Measurements from ENCODE around the gene ZBTB37.
"Not testable (repeated sequence)": the region's sequence is repeated elsewhere in the genome, so short reads cannot be mapped to it uniquely, and the experiment has no call there.

ZBTB37 gene

DNA sequence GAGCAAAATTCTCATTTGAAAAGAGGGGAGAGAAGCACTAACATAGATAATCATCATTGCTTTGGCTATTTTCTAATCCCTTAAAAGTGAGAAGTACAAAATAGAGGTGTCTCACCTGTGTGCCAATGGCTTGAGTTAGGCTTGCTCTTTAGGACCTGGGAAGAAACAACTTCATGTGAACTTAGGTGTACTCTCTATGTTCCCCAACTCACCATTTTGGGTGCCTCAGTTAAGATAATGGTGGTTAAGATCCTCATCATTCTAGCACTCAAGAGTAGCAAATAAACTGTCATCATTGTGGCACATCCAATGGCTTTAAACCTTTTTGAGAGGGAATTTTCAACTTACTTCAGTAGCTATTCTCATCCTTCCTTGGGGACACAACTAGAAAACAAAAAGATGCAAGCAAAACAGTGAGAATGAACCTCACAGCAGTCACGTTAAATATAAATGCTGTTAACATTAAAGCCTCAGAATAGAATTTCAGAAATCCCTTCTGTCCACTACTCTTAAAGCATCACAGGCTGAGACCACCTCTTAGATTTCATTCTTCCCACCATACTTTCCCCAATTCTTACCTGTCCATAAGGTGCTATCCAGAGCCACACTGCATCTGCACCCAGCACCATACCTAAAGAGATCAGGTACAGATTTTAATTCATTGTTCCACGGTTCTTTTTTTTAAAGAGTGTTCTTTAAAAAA is 1.6 kb upstream of the ZBTB37 start:
- DNase-seq = no peak

DNA sequence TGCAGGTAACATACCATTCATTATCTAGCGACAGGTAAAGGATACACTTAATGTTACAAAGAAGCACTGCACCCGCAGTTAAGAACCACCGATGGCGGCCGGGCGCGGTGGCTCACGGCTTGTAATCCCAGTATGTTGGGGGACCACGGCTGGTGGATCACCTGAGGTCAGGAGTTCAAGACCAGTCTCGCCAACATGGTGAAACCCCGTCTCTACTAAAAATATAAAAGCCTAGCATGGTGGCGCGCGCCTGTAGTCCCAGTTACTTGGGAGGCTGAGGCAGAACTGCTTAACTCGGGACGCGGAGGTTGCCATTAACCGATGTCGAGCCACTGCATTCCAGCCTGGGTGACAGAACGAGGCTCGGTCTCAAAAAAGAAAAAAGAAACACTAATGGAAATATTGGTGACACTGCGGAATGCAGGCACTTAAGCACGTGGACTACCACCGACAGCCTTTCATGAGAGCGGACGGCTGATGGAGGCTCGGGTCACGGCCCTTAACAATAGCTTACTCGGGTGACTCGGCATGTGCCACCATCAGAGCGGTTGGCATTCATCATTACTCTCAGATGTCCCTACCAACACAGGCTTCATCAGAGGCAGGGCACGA is 933 bp upstream of the ZBTB37 start:
- DNase-seq = no peak

DNA sequence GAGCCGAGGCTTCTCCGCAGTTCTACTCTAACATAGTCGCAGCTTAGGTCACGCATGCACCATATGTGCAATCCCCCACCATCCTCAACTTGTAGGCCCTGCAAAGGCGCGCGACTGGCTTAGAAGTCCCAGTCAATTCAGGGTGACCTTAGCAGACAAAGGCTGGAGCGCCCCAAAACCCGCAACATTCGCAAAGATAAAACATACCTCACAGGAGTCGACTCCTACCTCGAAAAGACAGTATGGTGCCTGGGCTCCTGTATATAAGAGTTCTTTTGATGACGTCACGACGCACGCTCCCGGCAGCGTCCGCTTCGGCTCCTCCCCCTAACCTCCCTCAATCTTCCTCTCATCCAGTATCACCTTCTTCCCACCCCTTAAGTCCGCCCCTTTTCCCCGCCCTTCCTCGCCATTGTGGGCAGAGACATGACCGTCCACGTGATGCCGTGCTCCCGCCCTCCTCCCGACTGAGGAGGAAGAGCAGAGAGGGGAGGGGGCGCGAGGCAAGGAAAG is 371 bp upstream of the ZBTB37 start, which contains the start of gene GAS5:
GAS5 (minus strand) TSS at position 237 of the 513 bp plus-strand sequence.
- DNase-seq = peak; percentile 97

DNA sequence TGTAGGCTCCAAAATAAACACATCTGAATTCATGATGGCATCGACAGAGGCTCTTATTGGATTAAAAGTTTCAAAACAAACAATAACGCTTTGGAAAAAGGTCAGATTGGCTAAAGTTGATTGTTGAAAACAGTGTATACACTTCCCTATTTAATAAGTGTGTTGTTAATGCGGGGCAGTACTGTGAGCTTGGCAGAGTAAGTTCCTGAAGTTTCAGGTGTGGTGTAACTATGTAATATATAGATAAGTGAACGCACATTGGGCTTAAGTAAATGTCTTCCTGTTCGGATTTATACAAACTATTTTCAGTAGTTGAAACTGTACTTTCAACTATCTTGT is 810 bp downstream of the ZBTB37 start:
- no peak for DNase-seq

DNA sequence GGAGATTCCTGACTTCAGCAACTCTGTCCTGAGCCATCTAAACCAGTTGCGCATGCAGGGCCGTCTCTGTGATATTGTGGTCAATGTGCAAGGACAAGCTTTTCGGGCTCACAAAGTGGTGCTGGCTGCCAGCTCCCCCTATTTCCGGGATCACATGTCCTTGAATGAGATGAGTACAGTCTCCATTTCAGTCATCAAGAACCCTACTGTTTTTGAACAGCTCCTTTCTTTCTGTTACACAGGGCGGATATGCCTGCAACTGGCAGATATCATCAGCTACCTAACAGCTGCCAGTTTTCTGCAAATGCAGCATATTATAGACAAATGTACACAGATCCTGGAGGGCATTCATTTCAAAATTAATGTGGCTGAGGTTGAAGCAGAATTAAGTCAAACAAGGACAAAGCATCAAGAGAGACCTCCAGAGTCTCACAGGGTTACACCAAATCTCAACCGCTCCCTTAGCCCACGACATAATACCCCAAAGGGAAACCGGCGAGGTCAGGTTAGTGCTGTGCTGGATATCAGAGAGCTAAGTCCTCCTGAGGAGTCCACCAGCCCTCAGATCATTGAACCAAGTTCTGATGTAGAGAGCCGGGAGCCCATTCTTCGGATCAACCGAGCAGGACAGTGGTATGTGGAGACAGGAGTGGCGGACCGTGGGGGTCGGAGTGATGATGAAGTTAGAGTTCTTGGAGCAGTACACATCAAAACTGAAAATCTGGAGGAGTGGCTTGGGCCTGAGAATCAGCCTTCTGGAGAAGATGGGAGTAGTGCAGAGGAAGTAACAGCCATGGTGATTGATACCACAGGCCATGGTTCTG is 2.3 kb downstream of the ZBTB37 start:
- DNase-seq = no peak

DNA sequence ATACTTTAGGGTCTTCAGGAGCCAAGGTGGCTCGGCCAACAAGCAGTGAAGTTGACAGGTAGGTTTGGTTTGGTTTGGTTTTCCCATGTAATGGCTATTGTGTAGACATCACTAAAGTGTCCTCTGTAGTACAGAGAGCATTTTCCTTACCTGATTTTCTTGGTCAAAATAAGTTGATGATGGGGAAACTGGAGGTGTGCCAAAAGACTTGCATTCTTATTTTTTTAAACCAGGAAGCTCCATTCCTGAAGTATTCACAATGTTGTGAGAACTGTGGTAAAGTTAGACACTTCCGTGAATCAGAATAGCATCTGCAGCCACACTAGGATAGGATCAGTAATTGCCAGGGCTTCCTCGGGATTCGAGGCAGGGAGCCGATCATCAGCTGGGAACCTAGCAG is 2.9 kb downstream of the ZBTB37 start:
- DNase-seq = no peak

DNA sequence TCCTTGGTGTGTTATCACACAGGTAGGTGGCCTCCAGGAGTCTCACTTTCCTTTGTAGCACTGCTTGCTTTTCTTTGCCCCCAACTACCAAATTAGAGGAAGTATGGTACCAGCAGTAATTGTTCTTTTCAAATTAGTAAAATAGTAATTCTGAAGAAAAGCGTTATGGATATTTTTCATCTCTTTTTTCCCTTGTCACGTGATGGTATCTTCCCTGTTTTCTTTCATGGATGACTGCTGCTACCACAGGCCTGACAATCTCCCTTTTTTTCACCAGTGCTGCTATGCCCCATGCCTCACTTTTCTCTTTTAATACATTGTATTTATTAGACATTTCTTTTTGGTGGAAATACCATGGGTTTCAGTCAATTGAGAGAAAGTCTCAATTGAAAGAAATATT is 3.3 kb downstream of the ZBTB37 start:
- DNase-seq = no peak

DNA sequence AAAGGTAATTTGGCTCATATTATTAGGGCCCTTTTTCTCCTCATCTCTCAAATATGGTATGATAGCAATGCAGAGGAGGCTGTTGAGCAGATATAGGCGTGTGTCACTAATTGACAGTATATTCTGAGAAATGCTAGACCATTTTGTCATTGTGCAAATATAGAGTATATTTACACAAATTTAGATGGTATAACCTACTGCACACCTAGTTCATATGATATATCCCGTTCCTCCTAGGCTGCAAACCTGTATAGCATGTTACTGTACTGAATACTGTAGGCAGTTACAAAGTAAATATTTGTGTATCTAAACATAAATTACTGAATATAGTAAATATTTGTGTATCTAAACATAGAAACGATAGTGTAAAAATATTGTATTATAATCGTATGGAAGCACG is 8.6 kb downstream of the ZBTB37 start:
- DNase-seq = no peak

DNA sequence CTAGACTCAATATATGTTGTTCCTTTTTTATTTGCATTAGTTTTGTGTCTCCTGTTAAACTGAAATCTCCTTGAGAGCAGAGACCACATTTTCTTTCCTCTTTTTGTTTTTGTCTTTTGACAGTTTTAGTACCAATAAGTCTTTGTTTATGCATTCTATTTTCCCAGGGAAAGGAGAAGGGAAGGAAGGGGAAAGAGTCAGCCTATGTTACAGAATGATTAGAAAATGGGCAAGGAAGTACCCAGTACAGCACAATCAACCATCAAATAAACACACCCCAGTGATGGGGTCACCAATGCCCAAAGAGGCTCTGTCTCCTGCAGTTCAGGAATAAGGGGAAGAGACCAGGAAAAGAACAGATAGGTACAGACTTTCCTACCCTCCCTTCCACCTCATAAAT is 10.1 kb downstream of the ZBTB37 start:
- DNase-seq = no peak

DNA sequence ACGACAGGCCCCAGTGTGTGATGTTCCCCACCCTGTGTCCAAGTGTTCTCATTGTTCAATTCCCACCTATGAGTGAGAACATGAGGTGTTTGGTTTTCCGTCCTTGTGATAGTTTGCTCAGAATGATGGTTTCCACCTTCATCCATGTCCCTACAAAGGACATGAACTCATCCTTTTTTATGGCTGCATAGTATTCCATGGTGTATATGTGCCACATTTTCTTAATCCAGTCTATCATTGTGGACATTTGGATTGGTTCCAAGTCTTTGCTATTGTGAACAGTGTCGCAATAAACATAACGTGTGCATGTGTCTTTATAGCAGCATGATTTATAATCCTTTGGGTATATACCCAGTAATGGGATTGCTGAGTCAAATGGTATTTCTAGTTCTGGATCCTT is 12.9 kb downstream of the ZBTB37 start:
- DNase-seq = not testable (repeated sequence)

DNA sequence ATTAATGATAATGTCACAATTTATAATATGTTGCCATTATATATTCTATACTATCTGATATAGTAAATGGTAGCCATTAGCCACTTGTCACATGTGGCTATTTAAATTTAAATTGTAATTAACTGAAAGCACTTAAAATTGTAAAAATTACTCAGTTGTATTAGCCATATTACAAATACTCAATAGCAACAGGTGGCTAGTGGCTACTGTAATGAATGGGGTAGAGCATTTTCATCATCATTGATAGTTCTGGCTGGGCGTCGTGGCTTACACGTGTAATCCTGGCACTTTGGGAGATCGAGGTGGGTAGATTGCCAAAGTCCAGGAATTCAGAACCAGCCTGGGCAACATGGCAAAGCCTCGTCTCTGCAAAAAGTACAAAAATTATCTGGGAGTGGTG is 16.5 kb downstream of the ZBTB37 start:
- DNase-seq = no peak

DNA sequence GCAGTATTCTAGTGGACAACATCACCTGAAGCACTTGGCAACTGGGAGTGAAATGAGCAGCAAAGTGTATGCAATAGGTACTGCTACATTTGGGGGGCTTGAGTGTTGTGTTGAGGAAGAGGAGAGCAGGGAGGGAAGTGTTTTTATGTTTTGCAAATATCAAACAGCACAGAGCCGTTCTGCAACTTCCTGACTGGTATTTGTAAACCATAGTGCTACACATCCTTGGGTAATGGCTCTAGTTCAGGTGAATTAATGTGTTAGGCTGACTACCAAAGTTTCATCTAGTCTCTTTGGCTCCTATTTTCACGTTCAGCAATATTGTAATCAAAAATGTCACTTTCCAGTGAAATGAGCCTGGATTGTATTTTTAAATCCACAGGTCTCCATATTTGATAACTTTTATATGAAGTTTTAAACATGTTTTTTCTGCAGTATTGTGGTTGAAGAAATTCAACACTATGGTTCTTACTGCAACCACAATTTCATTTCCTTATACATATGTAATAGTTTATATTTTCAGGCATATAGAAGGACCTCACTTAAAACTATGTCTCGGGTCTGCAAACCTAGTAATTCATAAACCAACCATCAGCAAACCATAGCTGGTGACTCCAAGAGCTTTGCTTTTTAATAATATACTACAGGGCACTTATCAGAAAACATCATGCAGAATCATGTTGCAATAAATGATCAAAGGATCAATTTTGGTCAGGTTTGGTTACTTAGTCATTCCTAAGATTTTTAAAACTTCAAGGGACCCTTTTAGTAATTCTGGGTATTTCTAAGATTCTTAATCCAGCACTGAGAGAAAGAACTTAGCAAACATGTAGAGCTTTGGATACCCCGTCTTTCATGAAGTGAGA is 18.8 kb downstream of the ZBTB37 start:
- no peak for DNase-seq

DNA sequence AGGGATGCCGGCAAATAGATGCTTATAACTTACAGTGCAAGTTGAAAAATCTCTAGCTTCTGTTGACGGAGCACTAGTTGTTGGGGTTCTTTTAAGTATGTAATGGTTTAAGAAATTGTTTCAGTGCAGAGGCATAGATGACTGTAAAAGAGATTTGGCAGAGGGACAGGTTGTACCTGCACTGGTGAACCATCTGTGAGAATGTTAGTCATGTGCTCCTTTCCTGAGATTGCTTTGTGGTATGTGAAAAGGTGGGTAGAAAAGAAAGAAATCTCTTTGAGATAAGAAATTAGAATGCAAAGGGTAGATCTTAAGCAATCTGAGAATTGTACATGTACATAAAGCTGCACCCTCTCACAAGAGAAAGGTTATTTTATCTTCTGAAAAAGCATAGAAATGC is 19.4 kb downstream of the ZBTB37 start:
- DNase-seq = no peak

DNA sequence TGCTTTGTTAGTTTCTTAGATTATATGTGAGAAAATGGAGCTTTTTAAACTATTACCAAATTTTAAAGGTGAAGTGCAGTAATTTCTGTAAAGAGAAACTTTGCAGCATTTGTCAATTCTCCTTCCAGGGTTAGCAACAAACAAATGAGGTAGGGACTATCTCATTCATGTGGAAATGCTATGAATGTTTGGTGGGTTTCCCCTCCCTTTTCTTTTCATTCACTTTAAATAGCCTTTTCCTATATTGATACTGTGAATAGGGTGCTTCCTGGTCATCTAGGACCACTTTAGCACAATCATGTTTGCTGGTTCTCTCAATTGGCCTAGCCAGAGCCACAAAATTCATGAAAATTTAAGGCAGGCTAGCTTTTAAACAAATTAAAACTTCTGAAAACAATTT is 20.6 kb downstream of the ZBTB37 start:
- DNase-seq = no peak

DNA sequence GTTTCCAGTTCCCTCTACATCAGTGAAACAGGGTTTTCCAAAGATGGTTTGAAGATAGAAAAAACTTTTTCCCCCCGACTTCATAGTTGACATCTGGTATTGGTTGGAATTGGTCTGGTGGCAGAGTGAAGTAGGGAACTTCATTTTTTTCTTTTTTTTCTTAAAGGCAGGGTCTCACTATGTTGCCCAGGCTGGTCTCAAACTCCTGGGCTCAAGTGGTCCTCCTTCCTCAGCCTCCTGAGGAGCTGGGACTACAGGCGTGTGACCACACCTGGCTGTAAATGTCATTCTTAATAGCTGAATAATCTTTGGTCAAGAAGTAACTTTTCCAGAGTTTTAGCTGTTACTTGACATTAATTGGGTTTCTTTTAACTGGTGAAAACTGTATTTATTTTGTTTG is 21.7 kb downstream of the ZBTB37 start:
- no peak for DNase-seq

DNA sequence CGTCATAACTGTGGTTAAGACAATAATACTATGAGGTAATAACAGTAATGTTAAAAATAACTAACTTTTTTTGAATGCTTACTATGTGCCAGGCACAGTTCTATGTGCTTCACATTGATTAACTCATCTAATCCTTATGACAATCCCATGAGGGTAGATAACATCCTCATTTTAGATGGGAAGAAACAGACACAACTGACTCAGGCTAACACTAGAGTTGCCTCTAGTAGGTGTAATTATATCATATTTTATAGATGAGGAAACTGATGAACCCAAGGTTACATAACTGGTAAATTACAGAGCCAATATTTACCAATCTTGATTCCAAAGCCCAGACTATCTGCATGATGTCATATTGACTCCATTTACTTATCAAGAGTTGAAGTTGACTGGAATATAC is 25.4 kb downstream of the ZBTB37 start:
- DNase-seq = no peak

DNA sequence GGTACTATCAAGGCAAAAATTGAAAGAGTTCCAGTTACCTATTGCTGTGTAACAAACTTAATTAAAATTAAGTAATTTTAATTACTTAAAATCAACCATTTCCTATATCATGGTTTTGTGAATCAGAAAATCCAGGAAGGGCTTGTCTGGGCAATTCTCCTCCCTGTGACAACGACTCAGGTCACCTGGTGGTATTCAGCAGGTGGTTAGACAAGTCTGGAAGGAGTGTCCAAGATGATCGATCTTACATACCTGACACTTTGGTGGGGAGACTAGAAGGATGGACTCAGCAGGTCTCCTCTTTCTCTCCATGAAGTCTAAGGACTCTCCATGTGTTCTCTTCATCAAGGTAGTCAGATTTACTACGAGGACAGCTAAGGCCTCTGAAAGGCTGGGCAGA is 26.0 kb downstream of the ZBTB37 start:
- no peak for DNase-seq

DNA sequence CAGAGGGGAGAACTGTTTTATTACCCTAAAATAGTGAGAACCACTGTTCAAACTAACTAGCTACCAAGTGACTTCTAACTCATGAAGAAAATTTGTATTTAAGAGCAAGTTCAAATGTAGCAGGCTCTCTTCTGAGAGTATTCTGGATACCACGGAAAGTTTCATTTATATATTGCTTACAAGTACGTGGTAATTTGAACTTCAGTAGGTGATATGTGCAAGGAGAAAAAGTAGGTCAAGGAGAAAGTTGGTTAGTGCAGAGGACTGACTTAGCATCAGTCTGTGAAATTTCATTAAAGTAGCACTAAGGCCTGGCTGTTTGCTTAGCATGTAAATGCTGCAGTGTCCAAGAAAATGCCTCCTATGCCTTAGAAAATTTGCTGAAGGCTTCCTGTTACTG is 32.2 kb downstream of the ZBTB37 start:
- no peak for DNase-seq

DNA sequence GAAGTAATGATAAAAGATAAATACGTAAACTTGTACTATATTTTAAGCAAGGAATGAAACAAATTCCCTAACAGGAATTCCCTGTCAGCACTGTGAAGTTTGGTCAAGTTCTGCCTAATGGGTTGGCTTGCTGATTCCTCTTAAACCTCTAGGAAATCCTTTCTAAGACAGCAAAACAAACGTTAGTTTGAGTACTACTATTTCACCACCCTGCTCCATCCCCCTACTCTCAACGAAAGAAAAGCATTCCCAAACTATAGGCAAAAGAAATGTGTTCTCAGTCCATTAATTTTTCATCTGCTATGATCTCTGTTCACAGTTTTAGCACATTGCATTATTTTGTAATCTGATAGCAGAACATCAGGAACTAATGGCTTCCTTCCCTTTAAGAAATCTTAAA is 32.8 kb downstream of the ZBTB37 start:
- DNase-seq = no peak

DNA sequence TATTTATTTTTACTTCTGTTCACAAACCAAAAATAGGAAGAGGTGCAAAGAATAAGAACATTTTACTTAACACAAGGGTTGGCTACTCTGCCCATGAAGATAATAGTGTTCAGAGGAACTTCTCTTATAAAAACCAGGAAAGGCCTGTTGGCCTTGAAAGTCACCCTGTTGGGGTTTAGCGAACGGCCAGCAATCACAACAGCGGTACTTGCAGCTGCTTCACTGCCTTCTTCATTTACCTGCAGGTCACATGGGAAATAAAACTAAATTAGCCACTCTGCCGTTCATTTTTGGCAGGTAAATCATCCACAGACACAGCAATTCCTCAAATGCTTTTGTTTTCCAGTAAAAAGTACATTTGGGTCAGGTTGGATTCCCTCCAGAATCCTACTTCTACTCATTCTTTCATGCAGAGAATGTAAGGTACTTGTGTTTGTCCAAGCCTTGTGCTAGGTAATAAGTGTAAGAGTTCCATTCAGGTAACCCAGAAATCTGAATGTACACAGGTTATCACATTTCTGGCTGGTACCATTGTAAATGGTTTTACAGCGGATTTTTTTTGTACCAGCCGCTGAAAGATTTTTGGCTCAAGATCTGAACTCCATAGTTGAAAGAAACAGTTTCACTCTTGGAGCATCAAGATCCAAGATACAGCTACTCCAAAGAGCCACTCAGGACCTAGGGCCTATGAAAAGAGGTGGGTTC is 35.8 kb downstream of the ZBTB37 start:
- no peak for DNase-seq

DNA sequence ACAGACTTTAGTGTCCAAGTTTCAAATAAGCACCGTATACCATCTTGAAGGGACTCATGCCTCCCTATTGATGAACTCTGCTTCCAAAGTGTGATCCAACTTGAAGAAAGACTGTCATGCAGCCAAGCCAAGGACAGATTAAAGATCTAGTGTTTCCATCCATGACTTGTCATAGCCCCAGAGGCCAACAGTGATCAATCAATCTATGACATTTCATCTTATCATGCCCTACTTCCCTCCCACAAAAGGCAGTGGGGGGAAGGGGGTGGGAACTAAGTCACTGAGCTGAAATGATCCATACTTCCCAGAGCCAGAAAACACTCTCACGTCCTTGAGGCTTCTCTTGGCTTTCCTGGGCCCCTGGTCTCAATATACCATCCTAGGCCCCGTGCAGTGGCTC is 44.9 kb downstream of the ZBTB37 start:
- DNase-seq = no peak

DNA sequence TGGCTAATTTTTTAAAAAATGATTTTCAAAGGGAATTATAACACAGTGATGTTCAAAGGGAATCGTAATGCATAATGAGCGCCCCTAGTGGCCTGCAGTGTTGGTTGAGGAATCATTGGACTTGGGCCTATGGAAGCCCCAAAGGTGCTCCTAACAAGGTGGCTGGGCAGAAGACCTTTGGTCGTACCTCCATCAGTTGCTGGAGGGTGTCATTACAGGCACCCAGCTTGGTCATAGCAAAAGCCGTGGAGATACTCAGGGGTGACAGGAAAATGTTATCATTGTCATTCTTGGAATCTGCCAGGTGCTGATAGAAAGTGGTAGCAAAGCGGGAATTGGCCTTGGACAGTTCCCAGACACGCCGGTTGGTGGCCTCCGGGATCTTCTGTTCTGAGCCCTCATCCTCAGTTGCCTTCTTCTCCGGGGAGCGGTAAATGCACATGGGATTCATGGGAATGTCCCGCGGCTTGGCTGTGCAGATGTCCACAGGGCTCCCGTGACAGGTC is 46.2 kb downstream of the ZBTB37 start:
- no peak for DNase-seq
